Breast epithelium (tissue), 4 donors: ENCODE measurements around the gene MGAT4A. TPM values are rescaled to one million over a fixed set of nuclear protein-coding genes. Genes with fewer than 3 reads are reported as not detected.
A peak's percentile ranks its signal among the peaks of the same experiment; 100 is the strongest.

ENCODE experiments used
- DNase-seq, 2 donors: peaks; one replicate each; pipeline ENCODE4 v3.0.0-alpha.2; 2019; ENCODE audit warnings: low spot score in 2 of 2
- H3K27ac ChIP-seq, 2 donors: fragments of 200-600 bp; sonication (generic) in 1 of 2; one replicate each; pipeline ENCODE4 v1.5.1; 2016 to 2019; ENCODE audit warnings: mild to moderate bottlenecking in 1 of 2
- H3K27me3 ChIP-seq, 2 donors: fragments of 200-600 bp; sonication (generic) in 1 of 2; one replicate each; pipeline versions ENCODE4 v1.5.1 to v1.6.0; 2017 to 2019; ENCODE audit warnings: control low read depth in 1 of 2, mild to moderate bottlenecking in 1 of 2
- H3K36me3 ChIP-seq: fragments of 200-600 bp; one replicate; pipeline ENCODE4 v1.5.1; 2019
- H3K4me1 ChIP-seq, 2 donors: fragments of 200-600 bp; sonication (generic); one replicate each; pipeline ENCODE4 v1.5.1; 2016 to 2019; ENCODE audit warnings: control low read depth in 1 of 2
- H3K4me3 ChIP-seq, 3 donors: fragments of 200-600 bp; sonication (generic); 1 replicate in 2 of 3; 2 replicates in 1 of 3; pipeline ENCODE4 v1.5.1; 2016 to 2019; ENCODE audit warnings: mild to moderate bottlenecking in 3 of 3, moderate library complexity in 2 of 3
- H3K9me3 ChIP-seq, 2 donors: fragments of 200-600 bp; sonication (generic) in 1 of 2; one replicate each; pipeline ENCODE4 v1.5.1; 2016 to 2019; ENCODE audit warnings: control low read depth in 1 of 2
- POLR2A ChIP-seq: fragments of 450-650 bp; IDR thresholded peaks from one replicate; pipeline ENCODE4 v1.6.1; 2016; ENCODE audit warnings: antibody characterized with exemption, mild to moderate bottlenecking, moderate library complexity
- POLR2AphosphoS5 ChIP-seq, 3 donors: sonication (generic); formaldehyde crosslinking; IDR thresholded peaks; one replicate each; pipeline ENCODE4 v1.6.1; 2017; ENCODE audit warnings: antibody characterized with exemption in 3 of 3
- intact Hi-C: fragments of 100-400 bp; cut with DNase I; formaldehyde crosslinking; loops from one replicate; pipeline ENCODE4 v1.15.1; 2023; ENCODE audit warnings: low total_unique reads
- total RNA-seq, 3 donors: library from RNA; depleted of rRNA; stranded (reverse); fragments of >200 nt; gene quantifications; one replicate each; pipeline ENCODE4 v1.1.0, GENCODE V29; 2016
- TF ChIP-seq, protein P1 (sequence below), 3 donors: fragments of 450-650 bp; IDR thresholded peaks; one replicate each; pipeline ENCODE4 v1.5.1; 2016 to 2017; ENCODE audit warnings: antibody characterized with exemption in 3 of 3, mild to moderate bottlenecking in 3 of 3, moderate library complexity in 3 of 3

MGAT4A gene
- total RNA-seq, 3 donors from 2014 or later: 28.6 to 41.1 (median 34.4) TPM

GRCh38 chr2:98607741-98608115 lies 123.2 kb downstream of the MGAT4A start:
- intact Hi-C loops: no loop called here
- H3K27ac ChIP-seq: peak overlapping the region; percentile 94 to 98
- peaks cover 0 to 26% of the 10 kb centered on the region in 2 donors for H3K4me1 ChIP-seq
- peak overlapping the region; percentile 71 to 98 (median 88) for H3K4me3 ChIP-seq
- TF ChIP-seq, protein P1, sequence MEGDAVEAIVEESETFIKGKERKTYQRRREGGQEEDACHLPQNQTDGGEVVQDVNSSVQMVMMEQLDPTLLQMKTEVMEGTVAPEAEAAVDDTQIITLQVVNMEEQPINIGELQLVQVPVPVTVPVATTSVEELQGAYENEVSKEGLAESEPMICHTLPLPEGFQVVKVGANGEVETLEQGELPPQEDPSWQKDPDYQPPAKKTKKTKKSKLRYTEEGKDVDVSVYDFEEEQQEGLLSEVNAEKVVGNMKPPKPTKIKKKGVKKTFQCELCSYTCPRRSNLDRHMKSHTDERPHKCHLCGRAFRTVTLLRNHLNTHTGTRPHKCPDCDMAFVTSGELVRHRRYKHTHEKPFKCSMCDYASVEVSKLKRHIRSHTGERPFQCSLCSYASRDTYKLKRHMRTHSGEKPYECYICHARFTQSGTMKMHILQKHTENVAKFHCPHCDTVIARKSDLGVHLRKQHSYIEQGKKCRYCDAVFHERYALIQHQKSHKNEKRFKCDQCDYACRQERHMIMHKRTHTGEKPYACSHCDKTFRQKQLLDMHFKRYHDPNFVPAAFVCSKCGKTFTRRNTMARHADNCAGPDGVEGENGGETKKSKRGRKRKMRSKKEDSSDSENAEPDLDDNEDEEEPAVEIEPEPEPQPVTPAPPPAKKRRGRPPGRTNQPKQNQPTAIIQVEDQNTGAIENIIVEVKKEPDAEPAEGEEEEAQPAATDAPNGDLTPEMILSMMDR (IDR thresholded peaks at IDR 0.05): no peak
- no peak for TF ChIP-seq POLR2A
- no peak for TF ChIP-seq POLR2AphosphoS5 (IDR thresholded peaks at IDR 0.05)
- no peak for DNase-seq
- H3K9me3 ChIP-seq: no peaks in the 10 kb centered on the region
- no peaks in the 10 kb centered on the region for H3K27me3 ChIP-seq
- H3K36me3 ChIP-seq: no peaks in the 10 kb centered on the region

DNA sequence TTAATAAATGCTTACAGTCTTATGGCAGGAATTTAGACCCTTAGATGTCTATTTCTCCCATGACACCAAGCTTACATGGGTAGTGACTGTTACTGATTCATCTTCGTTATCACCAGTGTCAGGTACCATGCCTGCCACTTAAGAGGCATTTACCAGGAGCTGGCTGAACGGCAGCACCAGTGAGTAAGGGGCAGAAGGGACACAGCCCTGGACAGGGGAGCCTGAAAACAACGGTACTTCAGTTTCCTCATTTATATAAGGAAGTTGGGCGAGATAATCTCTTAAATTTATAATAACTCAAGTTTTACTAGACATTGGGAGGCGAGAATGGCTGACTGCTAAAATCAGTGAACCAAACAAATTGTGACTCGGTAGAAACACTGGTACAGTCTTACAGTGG lies 123.8 kb downstream of the MGAT4A start:
- H3K27ac ChIP-seq: peak overlapping the region in 1 of 2 donors; percentile 0
- H3K9me3 ChIP-seq: no peaks in the 10 kb centered on the region
- no peak for DNase-seq
- intact Hi-C loops: no loop called here
- H3K27me3 ChIP-seq: no peaks in the 10 kb centered on the region
- peaks cover 0 to 26% of the 10 kb centered on the region in 2 donors for H3K4me1 ChIP-seq
- no peak for TF ChIP-seq POLR2A
- no peak for TF ChIP-seq POLR2AphosphoS5 (IDR thresholded peaks at IDR 0.05)
- TF ChIP-seq, protein P1 (IDR thresholded peaks at IDR 0.05): no peak
- peak overlapping the region; percentile 71 to 98 (median 88) for H3K4me3 ChIP-seq
- no peaks in the 10 kb centered on the region for H3K36me3 ChIP-seq

- H3K9me3 ChIP-seq: no peaks in the 10 kb centered on the region
- no peaks in the 10 kb centered on the region for H3K27me3 ChIP-seq
- peak overlapping the region in 2 of 3 donors; percentile 88 to 98 for H3K4me3 ChIP-seq
- peaks cover 0 to 26% of the 10 kb centered on the region in 2 donors for H3K4me1 ChIP-seq
- TF ChIP-seq, protein P1 (IDR thresholded peaks at IDR 0.05): no peak
- TF ChIP-seq POLR2A (no peak), POLR2AphosphoS5 (IDR thresholded peaks at IDR 0.05) (no peak)
- H3K27ac ChIP-seq: peak overlapping the region in 1 of 2 donors; percentile 36
- intact Hi-C loops: no loop called here
- DNase-seq: no peak
- no peaks in the 10 kb centered on the region for H3K36me3 ChIP-seq
Observed at GRCh38 chr2:98606431-98606830, 124.5 kb downstream of the MGAT4A start.

DNA sequence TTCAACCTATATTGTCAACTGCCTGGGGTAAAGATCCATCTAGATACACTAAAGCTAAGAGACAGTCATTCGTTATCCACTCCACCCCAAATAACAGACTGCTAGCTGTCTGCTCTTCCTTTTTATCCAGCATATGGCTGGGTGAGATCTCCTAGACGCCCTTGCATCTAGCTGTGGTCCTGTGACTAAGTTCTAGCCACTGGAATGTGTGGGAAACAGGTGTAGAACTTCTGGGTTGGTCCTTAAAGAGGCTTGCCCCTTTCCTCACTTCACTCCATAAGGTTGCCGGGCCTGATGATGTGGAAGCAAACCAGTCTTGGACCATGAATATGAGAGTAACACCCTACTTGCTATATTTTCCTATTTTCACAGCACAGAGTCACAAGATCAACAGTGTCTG lies 125.9 kb downstream of the MGAT4A start:
- no peaks in the 10 kb centered on the region for H3K9me3 ChIP-seq
- intact Hi-C loops: no loop called here

DNA sequence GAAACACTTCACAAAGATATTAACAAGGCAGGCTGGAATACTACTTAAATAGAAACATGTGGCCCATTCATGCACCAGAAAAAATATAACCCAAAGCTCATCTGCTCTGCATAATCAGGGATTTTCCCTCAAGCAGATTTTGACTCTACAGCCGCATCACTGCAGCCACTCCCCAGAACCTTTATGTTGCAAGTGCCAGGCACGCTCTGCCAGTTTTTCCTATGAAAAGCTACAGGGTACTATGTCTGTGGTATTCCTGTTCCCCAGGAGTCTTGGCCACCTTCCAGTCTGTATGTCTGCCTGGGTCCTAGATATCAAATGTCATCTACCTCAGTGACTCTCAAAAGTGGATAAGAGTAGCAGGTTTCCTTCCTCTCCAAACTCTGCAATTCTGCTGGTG lies 126.4 kb downstream of the MGAT4A start:
- Histone ChIP-seq H3K4me3 (no peak overlapping the region), H3K27ac (no peak overlapping the region), H3K36me3 (peaks cover 5% of the 10 kb centered on the region), H3K9me3 (no peaks in the 10 kb centered on the region), H3K27me3 (no peaks in the 10 kb centered on the region), H3K4me1 (peaks cover 0 to 14% of the 10 kb centered on the region in 2 donors)
- intact Hi-C loops: no loop called here
- no peak for DNase-seq
- TF ChIP-seq, protein P1 (IDR thresholded peaks at IDR 0.05): no peak
- no peak for TF ChIP-seq POLR2A
- no peak for TF ChIP-seq POLR2AphosphoS5 (IDR thresholded peaks at IDR 0.05)

More for the DNA sequence above, 125.9 kb downstream of the MGAT4A start:
- TF ChIP-seq, protein P1 (IDR thresholded peaks at IDR 0.05): no peak
- TF ChIP-seq POLR2AphosphoS5 (IDR thresholded peaks at IDR 0.05) (no peak), POLR2A (no peak)
- no peak overlapping the region for H3K27ac ChIP-seq
- no peaks in the 10 kb centered on the region for H3K27me3 ChIP-seq
- no peak overlapping the region for H3K4me3 ChIP-seq
- H3K4me1 ChIP-seq: peaks cover 0 to 18% of the 10 kb centered on the region in 2 donors
- H3K36me3 ChIP-seq: peaks cover 5% of the 10 kb centered on the region
- no peak for DNase-seq
